ENCODE data around the gene CATSPERB.

GRCh38 chr14:91729756-91730155 lies 2.1 kb downstream of the CATSPERB start:
- TF ChIP-seq CTCF (IDR thresholded peaks at IDR 0.05) (no peak), POLR2A (IDR thresholded peaks at IDR 0.05) (no peak)

Measured in thyroid gland (tissue), 4 donors.